Measurements from ENCODE around the gene FIBP.

- no peak for TF ChIP-seq CTCF (conservative IDR thresholded peaks at IDR 0.05; ENCODE audit: low read length)
- TF ChIP-seq EZH2phosphoT487 (IDR thresholded peaks at IDR 0.05; ENCODE audit: borderline replicate concordance), result no peak
Measured at GRCh38 chr11:65857853-65858680, 30.2 kb downstream of the FIBP start, which contains the start of gene CFL1.
